ENCODE measurements around the gene THUMPD2. TPM values are rescaled to one million over a fixed set of nuclear protein-coding genes. Genes with fewer than 3 reads are reported as not detected.

The THUMPD2 gene
- total and polyA plus RNA-seq, 4 experiments from 2014 or later: 5.6 to 11.6 (median 8.4) TPM

DNA sequence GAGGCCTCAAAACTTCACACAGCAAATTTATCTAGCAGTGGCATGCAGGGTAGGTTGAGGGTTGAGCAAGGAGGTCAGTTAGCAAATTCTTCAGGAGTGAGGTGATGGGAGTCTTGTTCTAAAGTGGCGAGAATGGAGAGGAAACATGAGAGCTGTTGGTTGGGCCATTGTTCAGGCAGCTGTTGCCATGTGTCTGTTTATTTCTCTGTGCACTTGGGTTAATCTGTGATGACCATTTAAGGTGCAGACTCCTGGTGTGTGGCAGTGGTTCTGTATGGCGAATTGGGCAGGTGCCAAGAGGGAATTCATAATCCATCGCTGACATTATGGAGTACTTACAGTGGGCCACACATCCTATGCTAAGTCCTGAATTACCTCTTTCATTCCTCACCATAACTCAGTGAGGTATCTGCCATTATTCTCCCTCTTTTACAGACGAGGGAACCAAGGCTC lies 82.9 kb downstream of the THUMPD2 start:
- H3K4me3 ChIP-seq (ENCODE audit: low read length in 2 of 2): no peak overlapping the region
- intact Hi-C loops (cut with micrococcal nuclease): no loop called here
- CTCF ChIA-PET (ENCODE audit: partially characterized antibody): no interaction called here

DNA sequence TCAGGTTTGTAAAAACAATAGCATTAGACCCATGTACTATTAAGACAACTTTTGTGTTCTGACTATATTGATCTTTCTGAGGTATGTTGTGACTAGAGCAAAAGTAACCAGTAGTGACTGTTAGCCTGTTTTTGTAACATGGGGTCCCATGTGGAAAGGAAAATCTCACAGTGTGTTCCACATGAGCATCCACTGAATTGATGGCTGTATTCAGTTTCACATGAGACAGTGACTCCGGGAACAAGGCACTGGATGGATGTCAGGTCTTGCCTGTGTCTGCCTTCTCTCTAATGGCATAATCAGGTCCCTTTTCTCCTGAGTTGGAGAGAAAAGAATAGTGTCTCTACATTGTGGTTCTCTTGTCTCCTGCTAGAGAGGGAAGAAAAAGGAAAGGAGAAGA lies 85.8 kb downstream of the THUMPD2 start:
- ChIA-PET CTCF (ENCODE audit: partially characterized antibody) (no interaction called here), POLR2A (ENCODE audit: partially characterized antibody) (no interaction called here)
- no peak for DNase-seq
- no peaks in the 10 kb centered on the region for H3K4me1 ChIP-seq (ENCODE audit: insufficient read depth, low read length)
- H3K27me3 ChIP-seq (ENCODE audit: insufficient read depth, low read length): no peaks in the 10 kb centered on the region
- peaks cover 0 to 13% (median 6%) of the 10 kb centered on the region in 8 donors for H3K9me3 Mint-ChIP-seq
- peaks cover 0 to 4% of the 10 kb centered on the region in 2 donors for H3K36me3 Mint-ChIP-seq
- H3K4me3 ChIP-seq (ENCODE audit: low read length in 2 of 2): no peak overlapping the region
- peaks cover 11 to 15% of the 10 kb centered on the region in 2 donors for H3K27me3 Mint-ChIP-seq
- no peaks in the 10 kb centered on the region for H3K36me3 ChIP-seq (ENCODE audit: insufficient read depth, low read length)
- no peaks in the 10 kb centered on the region for H3K4me1 Mint-ChIP-seq
- no peak overlapping the region for H3K4me3 Mint-ChIP-seq
- H3K9me3 ChIP-seq (ENCODE audit: control insufficient read depth in 1 of 2, low read length in 2 of 2): no peaks in the 10 kb centered on the region
- no peak overlapping the region for H3K27ac Mint-ChIP-seq
- intact Hi-C loops (cut with micrococcal nuclease): no loop called here
- H3K27ac ChIP-seq (ENCODE audit: low read depth, low read length): no peak overlapping the region

More for the DNA sequence above, 82.9 kb downstream of the THUMPD2 start:
- H3K27me3 ChIP-seq (ENCODE audit: insufficient read depth, low read length): no peaks in the 10 kb centered on the region
- H3K36me3 ChIP-seq (ENCODE audit: insufficient read depth, low read length): no peaks in the 10 kb centered on the region
- H3K27ac Mint-ChIP-seq: no peak overlapping the region
- H3K27me3 Mint-ChIP-seq: peaks cover 7 to 16% of the 10 kb centered on the region in 2 donors
- no peaks in the 10 kb centered on the region for H3K36me3 Mint-ChIP-seq
- H3K9me3 ChIP-seq (ENCODE audit: control insufficient read depth in 1 of 2, low read length in 2 of 2): peaks cover 0 to 3% of the 10 kb centered on the region in 2 donors
- DNase-seq: no peak
- H3K9me3 Mint-ChIP-seq: peaks cover 2 to 17% (median 9%) of the 10 kb centered on the region in 8 donors
- no peaks in the 10 kb centered on the region for H3K4me1 Mint-ChIP-seq
- H3K27ac ChIP-seq (ENCODE audit: low read depth, low read length): no peak overlapping the region
- no peaks in the 10 kb centered on the region for H3K4me1 ChIP-seq (ENCODE audit: insufficient read depth, low read length)
- H3K4me3 Mint-ChIP-seq: no peak overlapping the region
- POLR2A ChIA-PET (ENCODE audit: partially characterized antibody): no interaction called here

GRCh38 chr2:39689876-39690275 lies 89.2 kb downstream of the THUMPD2 start:
- Histone ChIP-seq H3K36me3 (ENCODE audit: insufficient read depth, low read length) (no peaks in the 10 kb centered on the region), H3K27ac (ENCODE audit: low read depth, low read length) (no peak overlapping the region), H3K9me3 (ENCODE audit: control insufficient read depth in 1 of 2, low read length in 2 of 2) (no peaks in the 10 kb centered on the region), H3K27me3 (ENCODE audit: insufficient read depth, low read length) (no peaks in the 10 kb centered on the region), H3K4me3 (ENCODE audit: low read length in 2 of 2) (no peak overlapping the region), H3K4me1 (ENCODE audit: insufficient read depth, low read length) (no peaks in the 10 kb centered on the region)
- POLR2A ChIA-PET (ENCODE audit: partially characterized antibody): no interaction called here
- H3K27ac Mint-ChIP-seq: peak overlapping the region in 1 of 7 donors; percentile 54
- H3K4me1 Mint-ChIP-seq: no peaks in the 10 kb centered on the region
- H3K36me3 Mint-ChIP-seq: peaks cover 0 to 4% of the 10 kb centered on the region in 2 donors
- peaks cover 16 to 20% of the 10 kb centered on the region in 2 donors for H3K27me3 Mint-ChIP-seq
- intact Hi-C loops (cut with micrococcal nuclease): no loop called here
- H3K9me3 Mint-ChIP-seq: peaks cover 0 to 13% (median 6%) of the 10 kb centered on the region in 8 donors
- CTCF ChIA-PET (ENCODE audit: partially characterized antibody): no interaction called here
- no peak for DNase-seq
- H3K4me3 Mint-ChIP-seq: no peak overlapping the region

DNA sequence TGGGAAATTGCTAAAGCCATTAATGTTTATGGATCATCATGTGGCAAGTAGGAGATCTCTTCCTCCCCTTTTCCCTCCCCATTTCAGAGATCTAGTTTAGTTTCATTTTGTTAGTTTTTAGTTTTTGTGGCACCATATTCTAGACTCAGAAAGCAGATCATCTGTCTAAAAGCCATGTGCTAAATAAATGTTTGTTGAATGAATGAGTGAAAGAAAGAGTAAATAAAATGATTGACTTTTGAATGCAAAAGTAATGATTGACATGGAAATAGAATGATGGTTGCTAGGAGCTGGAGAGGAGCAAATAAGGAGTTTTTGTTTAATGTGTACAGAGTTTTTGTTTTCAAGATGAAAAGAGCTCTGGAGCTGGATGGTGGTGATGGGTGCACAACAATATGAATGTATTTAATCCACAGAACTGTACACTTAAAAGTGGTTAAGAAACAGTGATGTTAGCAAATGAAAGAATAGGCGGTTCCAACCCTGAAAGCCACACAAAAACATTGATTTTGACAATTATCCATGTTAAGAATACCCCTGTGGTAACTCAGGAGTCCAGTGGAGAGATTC lies 89.7 kb downstream of the THUMPD2 start:
- POLR2A ChIA-PET (ENCODE audit: partially characterized antibody): no interaction called here
- Histone ChIP-seq H3K36me3 (ENCODE audit: insufficient read depth, low read length) (no peaks in the 10 kb centered on the region), H3K9me3 (ENCODE audit: control insufficient read depth in 1 of 2, low read length in 2 of 2) (no peaks in the 10 kb centered on the region), H3K4me3 (ENCODE audit: low read length in 2 of 2) (no peak overlapping the region), H3K4me1 (ENCODE audit: insufficient read depth, low read length) (no peaks in the 10 kb centered on the region), H3K27ac (ENCODE audit: low read depth, low read length) (no peak overlapping the region), H3K27me3 (ENCODE audit: insufficient read depth, low read length) (no peaks in the 10 kb centered on the region)
- Mint-ChIP-seq H3K36me3 (peaks cover 0 to 4% of the 10 kb centered on the region in 2 donors), H3K4me1 (no peaks in the 10 kb centered on the region), H3K27me3 (peaks cover 21 to 23% of the 10 kb centered on the region in 2 donors), H3K9me3 (peaks cover 0 to 13% (median 6%) of the 10 kb centered on the region in 8 donors), H3K27ac (no peak overlapping the region), H3K4me3 (no peak overlapping the region)
- intact Hi-C loops (cut with micrococcal nuclease): no loop called here
- no peak for DNase-seq
- CTCF ChIA-PET (ENCODE audit: partially characterized antibody): no interaction called here

DNA sequence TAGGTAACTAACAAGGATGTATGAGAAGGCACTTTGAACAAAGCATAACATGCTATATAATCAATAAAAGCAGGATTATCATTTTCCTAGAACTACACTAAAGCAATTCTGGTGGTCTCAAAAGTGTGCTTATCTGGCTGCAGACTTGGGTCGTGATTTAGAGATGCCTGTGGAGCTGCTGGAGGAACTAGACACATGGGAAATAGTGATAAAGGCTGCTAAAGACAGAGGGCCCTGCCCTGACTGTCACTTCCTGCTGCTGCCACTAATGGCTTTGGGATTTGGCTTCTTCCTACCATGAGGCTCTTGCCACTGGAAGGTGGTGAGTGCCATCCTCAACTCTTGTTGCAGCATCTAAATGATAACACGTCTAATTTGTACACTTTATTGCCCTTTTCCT lies 90.9 kb downstream of the THUMPD2 start:
- Mint-ChIP-seq H3K9me3 (peaks cover 0 to 13% (median 6%) of the 10 kb centered on the region in 8 donors), H3K36me3 (peaks cover 0 to 4% of the 10 kb centered on the region in 2 donors)
- intact Hi-C loops (cut with micrococcal nuclease): no loop called here

DNA sequence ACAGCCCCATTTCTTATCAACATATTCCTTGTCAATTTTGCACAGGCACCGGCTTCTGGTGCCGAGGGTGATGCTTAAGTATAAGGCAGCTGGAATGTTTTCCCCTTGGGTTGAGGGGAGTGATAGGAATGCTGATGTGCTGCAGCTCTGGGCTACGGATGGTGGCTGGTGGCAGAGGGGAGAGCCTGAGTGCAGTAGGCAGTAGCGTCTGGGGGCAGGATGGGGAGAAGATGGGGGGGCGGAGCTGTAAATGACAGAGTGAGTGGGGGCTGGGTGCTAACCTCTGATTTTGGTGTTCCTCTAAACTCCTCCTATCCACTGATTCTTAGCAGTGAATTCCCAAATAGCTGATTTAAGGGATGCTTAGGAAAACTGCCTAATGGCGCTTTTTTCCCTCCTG lies 92.6 kb downstream of the THUMPD2 start:
- H3K4me1 ChIP-seq (ENCODE audit: insufficient read depth, low read length): no peaks in the 10 kb centered on the region
- no peak overlapping the region for H3K4me3 ChIP-seq (ENCODE audit: low read length in 2 of 2)
- no peaks in the 10 kb centered on the region for H3K27me3 ChIP-seq (ENCODE audit: insufficient read depth, low read length)
- no peaks in the 10 kb centered on the region for H3K4me1 Mint-ChIP-seq
- POLR2A ChIA-PET (ENCODE audit: partially characterized antibody): no interaction called here
- no peak overlapping the region for H3K27ac ChIP-seq (ENCODE audit: low read depth, low read length)
- H3K9me3 Mint-ChIP-seq: peaks cover 0 to 13% (median 4%) of the 10 kb centered on the region in 8 donors
- CTCF ChIA-PET (ENCODE audit: partially characterized antibody): no interaction called here
- intact Hi-C loops (cut with micrococcal nuclease): no loop called here
- no peak overlapping the region for H3K4me3 Mint-ChIP-seq
- DNase-seq: no peak
- peaks cover 16 to 22% of the 10 kb centered on the region in 2 donors for H3K27me3 Mint-ChIP-seq
- H3K27ac Mint-ChIP-seq: no peak overlapping the region
- H3K36me3 Mint-ChIP-seq: peaks cover 0 to 4% of the 10 kb centered on the region in 2 donors
- H3K36me3 ChIP-seq (ENCODE audit: insufficient read depth, low read length): no peaks in the 10 kb centered on the region
- no peaks in the 10 kb centered on the region for H3K9me3 ChIP-seq (ENCODE audit: control insufficient read depth in 1 of 2, low read length in 2 of 2)

More for the DNA sequence above, 90.9 kb downstream of the THUMPD2 start:
- Mint-ChIP-seq H3K27ac (no peak overlapping the region), H3K27me3 (peaks cover 18 to 23% of the 10 kb centered on the region in 2 donors), H3K4me1 (no peaks in the 10 kb centered on the region), H3K4me3 (no peak overlapping the region)
- POLR2A ChIA-PET (ENCODE audit: partially characterized antibody): no interaction called here
- no peaks in the 10 kb centered on the region for H3K4me1 ChIP-seq (ENCODE audit: insufficient read depth, low read length)
- CTCF ChIA-PET (ENCODE audit: partially characterized antibody): no interaction called here
- no peaks in the 10 kb centered on the region for H3K9me3 ChIP-seq (ENCODE audit: control insufficient read depth in 1 of 2, low read length in 2 of 2)
- H3K36me3 ChIP-seq (ENCODE audit: insufficient read depth, low read length): no peaks in the 10 kb centered on the region
- no peak overlapping the region for H3K4me3 ChIP-seq (ENCODE audit: low read length in 2 of 2)
- no peak overlapping the region for H3K27ac ChIP-seq (ENCODE audit: low read depth, low read length)
- no peak for DNase-seq
- H3K27me3 ChIP-seq (ENCODE audit: insufficient read depth, low read length): no peaks in the 10 kb centered on the region

Measured in CD4-positive, alpha-beta memory T cell (primary cell).